ENCODE data around the gene MATN4. TPM values are rescaled to one million over a fixed set of nuclear protein-coding genes. Genes with fewer than 3 reads are reported as not detected.
A peak's percentile ranks its signal among the peaks of the same experiment; 100 is the strongest.

The MATN4 gene
- total RNA-seq, 3 donors from 2014 or later: 0.17 to 0.22 TPM; not detected in 1

DNA sequence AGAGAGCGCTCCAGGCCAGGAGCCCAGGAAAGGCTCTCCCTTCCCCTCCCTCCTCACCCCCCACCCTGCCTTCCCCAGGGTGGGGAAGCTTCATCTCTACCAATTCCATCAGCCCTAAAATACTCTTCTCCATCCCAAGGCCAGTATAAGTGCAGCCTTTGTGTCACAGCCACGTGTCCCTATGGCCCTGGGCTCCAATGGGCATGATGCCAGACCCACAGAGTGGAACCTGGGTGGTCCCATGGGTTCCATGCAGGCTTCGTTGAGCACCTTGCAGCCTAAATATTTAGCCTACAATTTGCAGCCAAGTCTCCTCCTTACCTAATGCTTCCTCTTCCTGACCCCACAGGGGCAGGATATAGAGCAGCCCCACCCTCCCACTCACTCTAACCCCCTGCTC, 976 bp upstream of the MATN4 start:
- TF ChIP-seq, protein P1, sequence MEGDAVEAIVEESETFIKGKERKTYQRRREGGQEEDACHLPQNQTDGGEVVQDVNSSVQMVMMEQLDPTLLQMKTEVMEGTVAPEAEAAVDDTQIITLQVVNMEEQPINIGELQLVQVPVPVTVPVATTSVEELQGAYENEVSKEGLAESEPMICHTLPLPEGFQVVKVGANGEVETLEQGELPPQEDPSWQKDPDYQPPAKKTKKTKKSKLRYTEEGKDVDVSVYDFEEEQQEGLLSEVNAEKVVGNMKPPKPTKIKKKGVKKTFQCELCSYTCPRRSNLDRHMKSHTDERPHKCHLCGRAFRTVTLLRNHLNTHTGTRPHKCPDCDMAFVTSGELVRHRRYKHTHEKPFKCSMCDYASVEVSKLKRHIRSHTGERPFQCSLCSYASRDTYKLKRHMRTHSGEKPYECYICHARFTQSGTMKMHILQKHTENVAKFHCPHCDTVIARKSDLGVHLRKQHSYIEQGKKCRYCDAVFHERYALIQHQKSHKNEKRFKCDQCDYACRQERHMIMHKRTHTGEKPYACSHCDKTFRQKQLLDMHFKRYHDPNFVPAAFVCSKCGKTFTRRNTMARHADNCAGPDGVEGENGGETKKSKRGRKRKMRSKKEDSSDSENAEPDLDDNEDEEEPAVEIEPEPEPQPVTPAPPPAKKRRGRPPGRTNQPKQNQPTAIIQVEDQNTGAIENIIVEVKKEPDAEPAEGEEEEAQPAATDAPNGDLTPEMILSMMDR (IDR thresholded peaks at IDR 0.05): no peak
- DNase-seq (no peak), ATAC-seq (no peak)
- no peaks in the 10 kb centered on the region for H3K36me3 ChIP-seq (ENCODE audit: low read depth)
- H3K4me1 ChIP-seq (ENCODE audit: low read depth): no peaks in the 10 kb centered on the region
- H3K4me3 ChIP-seq: no peak overlapping the region
- no peaks in the 10 kb centered on the region for H3K9me3 ChIP-seq
- intact Hi-C loops (cut with DNase I, micrococcal nuclease): no loop called here

DNA sequence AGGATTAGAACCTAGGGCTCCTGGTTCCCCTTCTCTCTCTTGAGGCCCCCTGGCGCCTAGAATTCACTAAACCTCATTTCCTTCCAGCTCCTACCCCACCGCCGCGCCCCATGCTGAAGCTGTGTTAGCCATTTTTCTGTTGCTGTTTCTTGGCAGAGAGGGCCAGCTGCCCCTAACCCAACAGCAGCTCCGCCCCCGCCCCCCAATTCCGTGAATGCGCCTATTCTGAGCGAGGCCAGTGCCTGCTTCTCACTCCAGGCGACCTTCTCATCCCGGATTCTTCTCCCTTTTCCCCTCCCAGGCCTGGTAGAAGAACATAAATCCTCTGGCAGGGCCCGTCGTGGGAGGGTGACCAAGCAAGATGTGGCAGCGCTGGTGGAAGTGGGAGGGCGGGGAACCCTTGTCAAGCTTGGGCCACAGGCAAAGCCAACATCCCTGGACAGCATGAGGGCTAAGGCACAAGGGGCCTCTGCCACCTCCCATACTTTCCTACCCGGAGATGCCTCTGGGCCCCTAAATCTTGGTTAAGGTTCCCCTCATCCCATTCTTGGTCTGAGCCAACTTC, 941 bp downstream of the MATN4 start:
- no peak for ATAC-seq
- Histone ChIP-seq H3K36me3 (ENCODE audit: low read depth) (no peaks in the 10 kb centered on the region), H3K4me1 (ENCODE audit: low read depth) (no peaks in the 10 kb centered on the region), H3K4me3 (no peak overlapping the region), H3K9me3 (no peaks in the 10 kb centered on the region)
- TF ChIP-seq, protein P1 (IDR thresholded peaks at IDR 0.05): no peak
- intact Hi-C loops (cut with DNase I, micrococcal nuclease): no loop called here
- DNase-seq: no peak

- H3K36me3 ChIP-seq (ENCODE audit: low read depth): no peaks in the 10 kb centered on the region
- H3K4me1 ChIP-seq (ENCODE audit: low read depth): no peaks in the 10 kb centered on the region
- H3K9me3 ChIP-seq: no peaks in the 10 kb centered on the region
- peak; percentile 44 for ATAC-seq
- intact Hi-C loops (cut with DNase I, micrococcal nuclease): no loop called here
- no peak within 1 kb of the TSS for H3K4me3 ChIP-seq
- DNase-seq: peak in 1 of 3 donors; percentile 50
- TF ChIP-seq, protein P1 (IDR thresholded peaks at IDR 0.05): peak; percentile 55
Observed at GRCh38 chr20:45306431-45306982, 1.6 kb downstream of the MATN4 start, which contains the start of gene RBPJL. RBPJL (plus strand) TSS chr20:45306840; CDS start chr20:45306923, 83 bp downstream.

DNA sequence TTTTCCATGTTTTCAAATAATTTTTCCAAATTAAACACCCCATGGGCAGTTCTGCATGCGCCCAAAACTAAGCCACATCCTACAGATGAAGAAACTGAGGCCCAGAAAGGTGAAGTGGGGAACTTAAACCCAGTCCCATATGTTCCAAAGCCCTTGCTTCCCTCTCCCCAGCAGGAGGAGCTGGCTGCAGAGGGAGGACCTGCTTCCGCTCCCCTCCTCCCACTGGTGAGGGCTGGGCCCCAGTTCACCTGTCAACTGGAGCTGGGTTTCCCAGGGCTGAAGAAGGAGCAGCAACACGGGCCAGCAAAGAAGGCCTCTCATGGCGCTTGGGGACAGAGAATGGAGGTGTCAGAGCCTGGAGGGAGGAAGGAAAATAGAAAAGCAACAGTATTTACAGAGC, 2.8 kb downstream of the MATN4 start:
- Histone ChIP-seq H3K4me1 (ENCODE audit: low read depth) (no peaks in the 10 kb centered on the region), H3K4me3 (no peak overlapping the region), H3K9me3 (no peaks in the 10 kb centered on the region), H3K36me3 (ENCODE audit: low read depth) (no peaks in the 10 kb centered on the region)
- DNase-seq (no peak), ATAC-seq (peak; percentile 26)
- intact Hi-C loops (cut with DNase I, micrococcal nuclease): no loop called here
- TF ChIP-seq, protein P1 (IDR thresholded peaks at IDR 0.05): no peak

GRCh38 chr20:45304464-45304999, 3.6 kb downstream of the MATN4 start:
- Histone ChIP-seq H3K36me3 (ENCODE audit: low read depth) (no peaks in the 10 kb centered on the region), H3K4me1 (ENCODE audit: low read depth) (no peaks in the 10 kb centered on the region), H3K9me3 (no peaks in the 10 kb centered on the region), H3K4me3 (no peak overlapping the region)
- TF ChIP-seq, protein P1 (IDR thresholded peaks at IDR 0.05): no peak
- intact Hi-C loops (cut with DNase I, micrococcal nuclease): no loop called here
- ATAC-seq (no peak), DNase-seq (no peak)
